Daoy (cell line): ENCODE results near the gene OARD1. TPM values are rescaled to one million over a fixed set of nuclear protein-coding genes. Genes with fewer than 3 reads are reported as not detected.
"Not testable (repeated sequence)": the region's sequence is repeated elsewhere in the genome, so short reads cannot be mapped to it uniquely, and the experiment has no call there.

ENCODE experiments used
- DNase-seq: peaks from one replicate; pipeline ENCODE4 v3.0.0-alpha.2; 2015; ENCODE audit warnings: low read depth
- total RNA-seq: library from RNA; depleted of rRNA; stranded (reverse); fragments of >200 nt; shearing (Covaris generic); gene quantifications from 2 replicates; pipeline ENCODE4 v1.2.3, GENCODE V29; 2014; rRNA removed

OARD1 gene, protein sequence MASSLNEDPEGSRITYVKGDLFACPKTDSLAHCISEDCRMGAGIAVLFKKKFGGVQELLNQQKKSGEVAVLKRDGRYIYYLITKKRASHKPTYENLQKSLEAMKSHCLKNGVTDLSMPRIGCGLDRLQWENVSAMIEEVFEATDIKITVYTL
- total RNA-seq: 28.8 and 29.0 TPM in 2 replicates

DNA sequence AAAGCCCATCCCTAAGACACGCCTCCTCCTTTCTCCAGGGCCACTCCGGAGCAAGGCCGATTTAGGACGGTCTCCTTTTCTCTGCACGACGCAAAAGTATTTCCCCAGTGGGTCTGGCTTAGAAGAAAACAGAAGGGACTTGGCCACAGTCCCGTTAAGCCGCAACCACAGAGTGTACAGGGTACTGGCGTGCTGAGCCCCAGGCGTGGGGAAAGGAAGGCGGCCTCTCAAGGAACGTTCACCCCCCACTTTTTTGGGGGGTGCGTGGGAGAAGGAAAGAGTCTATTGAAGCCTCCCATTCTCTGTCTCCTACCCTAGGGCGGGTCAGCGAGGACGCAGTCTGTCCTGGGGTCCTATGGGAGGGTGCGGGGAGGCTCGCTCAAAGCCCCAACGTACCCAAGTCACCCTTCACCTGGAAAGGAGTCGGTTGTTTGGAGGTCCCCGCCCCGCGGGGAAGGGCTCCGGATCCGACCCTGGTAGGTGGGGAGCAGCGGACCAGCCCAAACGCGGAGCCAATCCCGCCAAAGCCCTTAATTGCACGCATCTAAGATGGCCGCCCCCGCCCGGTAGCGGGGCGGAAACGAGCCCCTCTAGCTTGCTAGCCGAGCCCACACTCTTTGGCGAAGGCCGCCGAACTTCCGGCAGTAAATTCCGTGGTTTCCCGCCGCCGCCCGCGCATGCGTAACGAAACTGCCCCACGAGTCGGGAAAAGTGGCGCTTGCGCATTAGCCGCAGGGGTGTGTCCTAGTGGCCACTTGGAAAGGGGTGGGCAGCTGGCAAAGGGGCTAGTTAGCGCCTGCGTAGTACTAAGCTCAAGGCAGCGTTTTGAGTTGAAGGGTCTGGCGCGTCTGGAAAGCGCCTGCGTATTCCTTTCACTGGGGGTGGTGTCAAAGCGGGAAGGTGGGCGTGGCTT, at the start of gene OARD1:
TSS of gene OARD1 (minus strand) at position 434 of the 913 bp plus-strand sequence. CDS start 722 bp downstream, outside the sequence.
- DNase-seq: peak; percentile 100

DNA sequence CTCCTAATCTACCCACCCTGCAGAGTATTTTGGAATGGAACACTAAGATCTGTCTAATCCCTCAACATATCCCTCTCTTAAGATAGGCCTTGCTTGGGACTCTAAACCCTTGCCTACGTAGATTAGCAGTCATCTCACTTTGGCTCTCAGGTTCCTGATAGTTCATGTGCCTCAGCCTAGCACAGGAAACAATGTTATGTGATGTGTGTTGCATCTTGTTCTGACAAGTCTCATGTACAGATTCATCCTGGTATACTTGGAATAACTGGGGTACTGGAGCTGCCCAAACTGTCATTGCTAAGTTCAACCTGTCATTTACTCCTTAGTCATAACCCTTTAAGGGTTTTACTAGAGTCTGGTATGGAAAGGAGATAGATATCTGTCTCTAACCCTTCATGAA, 47.9 kb upstream of the OARD1 start:
- DNase-seq: no peak

DNA sequence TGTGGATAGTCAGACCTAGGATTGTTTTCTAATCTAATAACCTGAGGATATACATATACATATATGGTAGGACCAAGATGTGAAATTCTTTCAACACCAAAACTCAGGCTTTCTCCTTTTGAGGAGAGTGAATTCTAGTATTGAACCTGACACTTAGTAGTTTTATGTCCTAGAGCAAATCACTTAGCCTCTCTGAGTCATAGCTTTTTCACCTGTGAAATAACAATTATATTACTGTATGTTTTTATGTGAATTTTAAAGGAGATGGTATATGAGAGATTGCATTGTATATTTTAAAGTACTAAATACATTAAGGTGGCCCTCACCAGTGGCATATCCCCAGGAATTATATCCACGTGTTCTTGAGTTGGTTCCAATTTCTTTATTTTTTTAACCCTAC, 47.4 kb upstream of the OARD1 start:
- no peak for DNase-seq

DNA sequence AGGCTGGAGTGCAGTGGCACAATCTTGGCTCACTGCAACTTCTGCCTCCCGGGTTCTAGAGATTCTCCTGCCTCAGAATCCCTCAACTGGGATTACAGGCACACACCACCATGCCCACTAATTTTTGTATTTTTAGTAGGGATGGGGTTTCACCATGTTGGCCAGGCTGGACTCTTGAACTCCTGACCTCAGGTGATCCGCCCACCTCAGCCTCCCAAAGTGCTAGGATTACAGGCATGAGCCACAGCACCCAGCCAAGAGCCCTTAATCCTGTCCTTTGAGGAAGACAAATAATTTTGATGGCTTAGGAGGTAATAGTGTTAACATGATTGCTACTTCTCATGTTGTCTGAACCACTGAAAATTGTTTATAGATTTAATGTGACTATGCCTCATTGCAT, 42.9 kb upstream of the OARD1 start:
- not testable (repeated sequence) for DNase-seq

DNA sequence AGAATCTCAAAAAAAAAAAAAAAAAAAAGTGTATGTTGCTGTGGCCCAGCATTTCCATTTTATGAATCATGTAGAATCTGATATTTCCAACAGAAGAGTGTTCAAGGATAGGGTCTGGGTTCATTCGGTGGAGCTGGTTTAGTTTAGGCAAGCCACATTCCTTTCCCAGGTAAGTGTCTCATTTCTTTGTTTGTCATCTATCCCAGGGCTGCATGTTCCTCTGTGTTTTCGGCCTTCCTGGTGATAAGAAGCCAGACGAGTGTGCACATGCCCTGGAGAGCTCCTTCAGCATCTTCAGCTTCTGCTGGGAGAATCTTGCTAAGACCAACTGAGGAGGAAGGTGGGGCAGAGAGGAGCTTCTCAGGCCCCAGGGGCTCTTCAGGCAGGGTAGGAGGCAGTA, 38.9 kb upstream of the OARD1 start:
- no peak for DNase-seq

DNA sequence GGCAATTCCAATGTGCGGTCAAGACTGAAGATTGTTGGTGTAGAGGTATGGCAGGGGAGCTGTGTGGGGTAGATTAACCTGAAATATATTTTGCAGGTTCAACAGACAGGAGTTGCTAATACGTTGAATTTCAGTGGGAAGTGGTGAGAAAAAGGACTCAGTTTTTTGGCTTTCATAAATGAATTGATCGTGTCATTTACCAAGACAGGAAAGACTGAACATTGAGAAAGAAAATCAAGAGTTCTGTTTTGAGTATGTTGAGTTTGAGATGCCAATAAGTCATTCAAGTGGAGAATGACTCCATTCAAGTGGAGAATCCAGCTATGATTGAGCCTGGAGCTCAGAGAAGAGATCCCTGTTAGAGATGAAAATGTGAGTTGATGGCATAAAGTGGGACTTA, 31.7 kb upstream of the OARD1 start:
- no peak for DNase-seq

DNA sequence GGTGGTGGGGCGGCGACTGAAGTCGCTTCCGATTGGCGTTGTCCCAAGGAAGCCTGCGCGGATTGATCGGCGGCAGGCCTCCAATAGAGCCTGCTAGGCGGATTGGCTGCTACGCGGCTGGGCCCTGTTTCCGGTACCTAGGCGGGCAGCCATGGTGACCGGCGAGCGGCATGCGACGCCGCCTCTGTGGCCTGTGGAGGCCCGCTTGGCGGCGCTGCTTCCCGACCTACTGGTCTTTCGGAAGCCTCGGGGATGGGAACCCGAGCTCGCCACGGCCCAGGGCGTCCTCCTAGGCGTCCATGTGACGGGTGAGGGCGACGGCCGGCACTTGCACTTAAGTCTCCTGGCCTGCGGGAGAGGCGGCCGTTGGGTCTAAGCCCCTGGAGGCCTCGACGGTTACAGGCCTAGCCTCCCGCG, 28.7 kb upstream of the OARD1 start:
- no peak for DNase-seq

DNA sequence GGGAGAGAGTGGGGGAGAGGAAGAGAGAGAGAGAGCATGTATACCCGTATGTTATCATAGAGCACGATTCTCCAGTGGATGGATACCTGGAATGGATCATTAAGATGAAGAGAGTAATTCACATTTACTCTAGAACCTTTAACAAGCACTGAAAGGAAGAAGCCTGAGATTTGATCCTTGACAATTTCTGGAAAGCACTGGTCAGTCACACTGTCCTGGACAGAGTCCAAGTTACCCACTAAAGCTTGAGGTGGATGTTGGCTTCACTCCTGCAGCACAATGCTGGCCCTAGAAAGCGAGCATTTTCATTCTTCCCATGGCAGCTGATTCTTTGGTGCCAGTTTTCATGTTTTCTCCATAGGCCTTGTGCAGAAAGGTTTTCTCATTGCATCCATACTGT, 26.2 kb upstream of the OARD1 start:
- DNase-seq: no peak

DNA sequence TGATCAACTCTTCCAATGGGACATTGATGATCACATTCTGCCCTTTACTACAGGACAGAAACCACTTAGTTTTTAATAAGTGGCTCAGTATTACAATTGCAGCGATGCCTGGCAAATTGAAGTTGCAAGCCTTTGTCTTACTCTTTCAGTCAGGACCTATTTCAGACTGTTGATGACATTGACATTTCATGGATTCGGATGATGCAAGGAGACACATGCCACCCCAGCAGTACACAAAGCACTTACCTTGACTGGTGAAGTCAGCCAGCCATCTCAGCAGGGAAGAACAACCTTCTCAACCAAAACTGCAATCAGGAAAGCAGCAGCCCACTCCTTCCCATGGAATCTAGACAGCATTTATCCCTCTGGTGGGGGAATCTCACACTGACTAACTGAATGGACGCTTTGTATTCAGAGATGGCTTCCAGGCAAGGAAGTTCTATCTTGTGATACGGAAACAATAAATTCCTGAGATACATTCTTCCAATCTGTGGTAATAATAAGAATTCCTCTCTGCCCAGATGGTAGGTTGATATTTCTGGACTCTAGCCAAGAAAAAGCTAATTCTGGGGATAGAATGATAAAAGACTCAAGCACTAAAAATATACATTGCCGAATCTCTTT, 25.4 kb upstream of the OARD1 start:
- DNase-seq: peak; percentile 30

DNA sequence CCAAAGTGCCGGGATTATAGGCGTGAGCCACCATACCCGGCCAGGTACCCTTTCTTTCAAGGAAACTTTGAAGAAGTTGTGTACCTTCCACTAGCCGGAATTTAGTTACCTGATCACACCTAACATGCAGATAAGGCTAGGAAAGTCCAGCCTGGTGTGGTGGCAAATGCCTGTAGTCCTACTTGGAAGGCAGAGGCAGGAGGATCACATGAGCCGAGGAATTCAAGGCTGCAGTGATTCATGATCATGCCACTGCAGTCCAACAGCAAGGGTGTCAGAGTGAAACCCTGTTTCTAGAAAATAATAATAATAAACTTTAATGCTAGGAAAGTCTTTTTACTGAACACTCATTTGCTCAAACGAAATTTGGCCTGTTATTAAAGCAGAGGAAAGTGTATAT, 21.6 kb upstream of the OARD1 start:
- DNase-seq: no peak

DNA sequence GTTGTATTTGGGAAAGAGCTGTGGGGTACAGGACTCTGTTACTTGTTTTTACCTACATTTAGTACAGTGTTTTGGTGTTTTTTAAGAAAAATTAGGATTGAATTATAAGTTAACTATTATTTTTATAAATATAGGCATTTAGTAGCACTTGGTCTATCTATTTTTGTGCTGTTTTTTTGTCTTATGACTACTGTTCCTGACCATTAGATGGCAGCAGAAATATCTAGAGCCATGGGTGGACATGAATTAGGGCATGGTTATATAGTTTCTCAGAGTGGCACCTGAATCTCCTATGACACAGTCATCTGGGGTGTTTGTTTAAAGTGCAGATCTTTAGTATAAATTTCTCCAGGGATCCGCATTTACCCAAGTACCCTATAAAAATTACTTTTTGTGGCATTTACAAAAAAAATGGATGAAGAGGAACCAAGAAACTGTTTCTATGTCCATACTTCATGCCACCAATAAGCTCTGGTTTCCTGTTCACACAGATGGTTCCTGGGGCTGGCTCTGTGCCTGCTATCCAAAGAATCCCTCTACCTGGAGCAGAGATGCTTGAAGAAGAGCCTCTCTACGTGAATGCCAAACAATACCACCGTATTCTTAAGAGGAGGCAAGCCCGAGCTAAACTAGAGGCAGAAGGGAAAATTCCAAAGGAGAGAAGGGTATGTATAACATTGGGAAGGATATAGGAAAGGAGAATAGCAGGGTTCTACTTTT, 20.4 kb upstream of the OARD1 start:
- peak; percentile 5 for DNase-seq

DNA sequence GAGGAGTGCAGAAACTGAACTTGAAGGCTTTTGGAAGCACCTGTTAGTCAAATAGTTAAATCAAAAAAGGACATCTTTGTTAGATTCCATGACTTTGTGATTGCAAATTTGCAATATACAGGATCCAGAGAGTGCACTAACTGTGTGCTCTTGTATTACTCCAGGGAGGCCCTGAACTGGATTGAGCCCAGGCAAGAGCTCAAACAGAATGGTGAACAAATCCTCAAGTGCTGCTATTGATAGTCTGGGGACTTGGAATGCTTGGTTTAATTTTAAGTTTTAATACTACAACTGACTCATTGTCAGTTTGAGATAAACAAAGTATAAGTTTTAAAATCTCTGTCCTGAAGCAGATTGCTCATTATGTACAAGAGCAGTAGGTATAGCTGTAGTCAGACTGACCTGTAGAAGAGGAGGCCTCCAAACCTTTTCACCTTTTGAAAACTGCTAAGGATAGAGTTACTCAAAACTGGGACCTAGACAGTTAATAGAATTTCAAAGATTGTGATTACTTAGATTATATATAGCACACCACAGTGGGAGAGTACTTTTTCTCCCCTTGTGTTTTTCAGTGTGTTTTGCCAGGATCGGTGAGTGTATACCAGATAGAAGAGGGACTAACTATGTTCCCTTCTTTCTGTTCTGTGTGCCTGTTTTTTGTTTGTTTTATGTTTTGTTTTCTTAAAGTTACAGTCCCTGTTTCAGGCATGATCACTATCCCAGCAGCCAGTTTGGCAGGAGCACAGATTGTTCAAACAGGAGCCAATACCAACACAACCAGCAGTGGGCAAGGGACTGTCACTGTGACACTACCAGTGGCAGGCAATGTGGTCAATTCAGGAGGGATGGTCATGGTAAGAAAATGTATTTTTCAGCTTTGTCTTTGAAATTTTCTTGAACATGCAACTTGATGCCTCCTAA, 18.9 kb upstream of the OARD1 start:
- no peak for DNase-seq

DNA sequence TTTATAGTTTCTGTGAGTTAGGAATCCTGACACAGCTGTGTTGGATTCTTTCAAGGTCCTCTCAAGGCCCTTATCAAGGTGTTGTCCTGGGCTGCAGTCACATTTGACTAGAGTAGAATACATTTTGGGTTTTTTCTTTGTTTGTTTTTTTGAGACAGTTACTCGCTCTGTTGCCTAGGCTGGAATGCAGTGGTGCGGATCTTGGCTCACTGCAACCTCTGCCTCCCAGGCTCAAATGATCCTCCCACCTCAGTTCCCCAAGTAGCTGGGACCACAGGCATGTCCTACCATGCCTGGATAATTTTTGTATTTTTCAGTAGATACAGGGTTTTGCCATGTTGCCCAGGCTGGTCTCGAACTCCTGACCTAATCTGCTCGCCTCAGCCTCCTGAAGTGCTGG, 16.3 kb upstream of the OARD1 start:
- no peak for DNase-seq

DNA sequence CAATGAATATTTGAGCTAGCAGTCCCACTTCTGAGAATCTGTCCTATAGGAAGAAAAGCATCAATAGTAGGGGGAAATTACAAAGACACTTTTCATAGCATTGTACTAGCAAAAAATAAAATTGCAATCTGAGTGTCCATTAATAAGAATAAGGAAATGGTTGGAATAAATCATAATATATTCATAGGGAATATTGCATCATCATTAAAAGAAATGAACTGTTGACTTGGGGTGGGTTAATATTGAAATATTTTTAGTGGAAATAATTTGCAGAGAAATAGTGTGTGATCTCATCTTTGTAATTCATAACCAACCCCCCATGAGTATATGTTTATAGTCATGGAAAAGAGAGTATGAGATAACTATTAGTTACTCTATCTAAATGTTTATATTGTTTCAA, 13.0 kb upstream of the OARD1 start:
- DNase-seq: no peak

DNA sequence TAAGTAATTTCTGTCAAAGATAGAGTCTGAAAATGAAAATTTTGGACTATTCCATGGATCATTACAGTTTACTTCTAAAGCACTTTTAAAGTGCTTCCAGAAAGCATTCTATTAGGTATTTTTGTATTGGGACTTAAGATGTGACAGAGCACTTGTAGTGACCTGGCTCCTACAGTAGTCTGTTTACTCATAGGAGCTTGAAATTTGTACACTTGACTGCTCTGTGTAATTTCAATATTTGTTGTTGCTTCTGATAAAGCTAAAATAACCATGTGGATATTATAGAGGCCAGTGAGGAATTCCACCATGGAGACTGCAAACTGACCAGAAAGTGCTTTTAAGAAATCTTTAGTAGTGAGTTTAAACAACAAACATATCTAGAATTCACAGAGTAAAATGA, 10.9 kb upstream of the OARD1 start:
- DNase-seq: no peak

DNA sequence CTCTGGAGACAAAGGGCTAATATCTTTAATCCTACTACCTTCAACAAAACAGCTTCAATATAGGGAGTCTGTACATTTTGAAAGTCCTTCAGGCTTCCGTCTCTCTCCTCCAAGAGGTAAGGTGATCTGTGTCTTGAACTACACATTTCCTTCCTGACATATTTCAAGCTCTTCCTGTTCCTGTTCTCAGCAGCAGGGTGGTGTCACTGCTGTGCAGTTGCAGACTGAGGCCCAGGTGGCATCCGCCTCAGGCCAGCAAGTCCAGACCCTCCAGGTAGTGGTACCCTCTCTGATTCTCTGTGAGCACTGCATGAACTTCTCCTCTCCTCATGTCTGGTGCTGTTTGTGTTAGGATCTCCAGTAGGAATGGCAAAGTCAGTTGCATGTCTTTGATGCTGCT, 8.5 kb upstream of the OARD1 start:
- DNase-seq: no peak

DNA sequence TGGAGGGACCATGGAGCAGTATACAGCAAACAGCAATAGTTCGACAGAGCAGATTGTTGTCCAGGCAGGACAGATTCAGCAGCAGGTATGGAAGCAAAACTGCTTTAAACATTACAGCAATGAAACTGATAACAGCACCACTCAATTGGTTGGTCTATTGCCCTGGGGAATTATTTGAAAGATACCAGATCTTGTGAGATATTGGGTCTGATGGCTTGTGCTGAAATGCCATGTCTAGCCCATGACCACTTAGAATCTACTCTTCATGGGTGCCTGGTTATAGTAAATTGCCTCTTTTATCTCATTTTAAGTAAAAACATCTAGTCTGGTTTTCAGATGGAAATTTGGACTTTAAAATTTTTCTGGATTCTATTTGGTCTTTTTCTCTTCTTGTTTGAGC, 6.9 kb upstream of the OARD1 start:
- no peak for DNase-seq

DNA sequence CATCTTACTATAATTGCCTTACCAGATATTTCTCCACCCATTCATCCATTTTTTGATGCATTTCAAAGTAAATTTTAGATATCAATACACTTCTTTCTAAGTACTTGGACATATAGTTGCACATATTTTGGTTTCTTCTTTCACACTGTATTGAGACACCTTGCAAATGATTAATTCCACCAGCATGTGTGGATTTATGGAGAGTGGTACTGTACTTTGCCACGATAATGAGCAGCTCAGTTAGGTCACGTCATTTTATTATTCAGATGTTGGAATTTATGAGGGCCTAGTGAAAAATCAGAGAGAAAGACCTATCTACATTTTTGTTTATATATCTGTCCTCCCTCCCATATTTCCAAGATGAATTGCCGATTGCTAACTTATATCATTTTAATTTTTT, 5.9 kb upstream of the OARD1 start:
- no peak for DNase-seq

DNA sequence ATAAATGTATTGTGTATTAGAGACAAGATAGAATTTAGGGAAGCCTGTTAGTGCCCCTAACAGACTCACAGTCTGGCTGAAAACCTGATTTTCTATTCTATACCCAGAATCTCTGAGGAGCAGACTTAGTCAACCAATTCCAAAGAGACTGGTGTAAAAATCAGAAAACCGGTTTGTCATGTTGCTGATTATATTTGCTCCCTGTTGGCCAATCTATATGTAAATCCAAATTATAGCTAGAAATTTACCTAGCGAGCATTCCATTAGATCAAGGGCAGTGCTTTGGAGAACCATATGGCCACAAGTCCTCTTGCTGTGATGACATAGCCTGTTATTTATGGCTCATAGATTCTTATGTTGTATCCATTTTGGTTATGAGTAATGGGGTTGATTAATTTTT, 5.4 kb upstream of the OARD1 start:
- DNase-seq: no peak

DNA sequence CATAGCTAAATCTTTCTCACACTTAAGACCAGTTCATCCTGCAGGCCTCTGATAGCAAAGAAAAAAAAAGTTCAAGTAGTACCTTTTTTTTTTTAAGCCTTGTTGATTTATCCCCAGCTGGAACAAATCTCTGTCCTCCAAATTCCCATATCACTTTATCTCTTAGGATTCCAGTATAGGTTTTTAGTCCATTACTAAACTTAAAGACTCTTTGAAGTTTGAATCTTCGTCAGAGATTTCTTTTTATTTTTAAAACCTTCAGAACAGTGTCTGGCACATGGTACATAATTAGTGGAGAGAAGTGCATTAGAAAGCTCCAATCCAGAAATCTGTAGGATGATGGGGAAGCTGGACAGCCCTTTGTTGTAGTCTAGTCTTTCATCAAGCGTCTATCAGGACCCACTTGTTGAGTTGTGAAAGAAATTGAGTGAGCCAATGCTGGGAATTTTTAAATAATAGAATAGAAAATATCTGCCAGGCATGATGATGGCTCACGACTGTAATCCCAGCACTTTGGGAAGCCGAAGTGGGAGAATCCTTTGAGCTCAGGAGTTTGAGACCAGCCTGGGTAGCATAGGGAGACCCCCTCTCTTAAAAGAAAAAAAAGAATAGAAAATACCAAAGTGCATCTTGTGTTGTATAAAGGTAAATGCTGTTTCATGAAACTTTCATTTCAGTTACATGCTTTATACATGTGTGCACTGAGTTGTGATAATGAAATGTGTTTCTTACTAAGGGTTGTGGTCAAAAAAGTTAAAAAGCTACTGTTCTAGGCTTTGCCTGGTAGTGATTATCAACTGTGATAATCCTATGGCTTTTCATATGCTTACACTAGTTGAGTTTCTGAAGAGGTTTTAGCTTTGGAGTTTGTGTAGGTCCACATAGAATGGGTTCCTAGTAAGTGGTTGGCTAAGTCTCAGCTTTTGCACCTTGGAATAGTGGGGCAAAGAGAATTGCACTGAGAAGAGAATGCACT, 3.8 kb upstream of the OARD1 start:
- DNase-seq: no peak
